ENCODE results near the gene MYBPH. TPM values are rescaled to one million over a fixed set of nuclear protein-coding genes. Genes with fewer than 3 reads are reported as not detected.
A peak's percentile ranks its signal among the peaks of the same experiment; 100 is the strongest.

The MYBPH gene
- total and polyA plus RNA-seq, 2 of the 13 experiments (the other 11 are each of a cell fraction or from before 2014, with no cell fraction given), result not detected

GRCh38 chr1:203216274-203217138 lies 40.9 kb upstream of the MYBPH start:
- 9% methylated on average over 11 of the region's 19 CpGs for WGBS (ENCODE audit: low lambda C conversion rate)
- no TSS peak for BruUV-seq (replicated peaks)
- DNase-seq (ENCODE audit: low spot score) (peak; percentile 53), ATAC-seq (peak; percentile 84), FAIRE-seq (peak; percentile 79)
- ChIA-PET POLR2A (interaction anchor here (0.6 kb wide), 1 partner anchor 86 kb away, joined by 3 read pairs; no protein-coding TSS in a partner anchor), CTCF (ENCODE audit: low intra/inter-chr PET ratio, low total read pairs) (interaction anchor here (1.2 to 2.4 kb wide), 4 partner anchors 50 to 178 kb away, joined by 3 to 17 read pairs (median 14); no protein-coding TSS in a partner anchor)
- H3K4me1 ChIP-seq (ENCODE audit: insufficient read depth, low read length), result peaks cover 5% of the 10 kb centered on the region
- in situ Hi-C loops (cut with HindIII; ENCODE audit: extremely low pct_ligation_motif_present, low pct_unique_long_range_greater_than_20kb), result loop anchor here (5.0 kb wide), 3 partner anchors 49 to 179 kb away; no protein-coding TSS in a partner anchor
- H3K27me3 ChIP-seq (ENCODE audit: control insufficient read depth in 1 of 2, insufficient read depth in 2 of 2, low read length in 2 of 2), result peaks cover 0 to 22% of the 10 kb centered on the region in 2 experiments; a peak in 3 of 5 replicates
- no peak overlapping the region for H3K27ac ChIP-seq (ENCODE audit: extremely low read length, insufficient read depth, low read length)
- H3K79me2 ChIP-seq (ENCODE audit: insufficient read depth, low read length), result no peaks in the 10 kb centered on the region
- H3K36me3 ChIP-seq (replicated peaks in 1 of 2; ENCODE audit: control insufficient read depth in 1 of 2, insufficient read depth in 2 of 2, low read length in 2 of 2), result no peaks in the 10 kb centered on the region
- no peak overlapping the region for H2AFZ ChIP-seq (ENCODE audit: low read length)
- H3K4me2 ChIP-seq (ENCODE audit: low read depth, low read length), result no peak overlapping the region
- no peaks in the 10 kb centered on the region for H4K20me1 ChIP-seq (ENCODE audit: insufficient read depth, low read length)
- intact Hi-C loops (cut with micrococcal nuclease; ENCODE audit: unreplicated experiment), result loop anchor here (1.0 to 5.0 kb wide), 3 partner anchors 50 to 179 kb away; no protein-coding TSS in a partner anchor
- TF ChIP-seq ZNF232 (CRISPR knock-in tag; IDR thresholded peaks at IDR 0.05; ENCODE audit: borderline replicate concordance) (no peak), ZNF331 (CRISPR knock-in tag; IDR thresholded peaks at IDR 0.05) (peak; percentile 16; the same call in 1 of the 2 replicates), CTCF (CRISPR knock-in tag; IDR thresholded peaks at IDR 0.05) (peak; percentile 85), MAX (IDR thresholded peaks at IDR 0.05) (peak; percentile 46; the same call in 1 of the 2 replicates), PPARG (CRISPR knock-in tag; conservative IDR thresholded peaks at IDR 0.05) (peak; percentile 30; the same call in 1 of the 2 replicates), ZNF160 (CRISPR knock-in tag; IDR thresholded peaks at IDR 0.05) (no peak), STAG1 (CRISPR knock-in tag; IDR thresholded peaks at IDR 0.05) (peak; percentile 87), RAD21 (CRISPR knock-in tag; IDR thresholded peaks at IDR 0.05) (peak; percentile 71; the same call in 1 of the 2 replicates), PAX8 (CRISPR knock-in tag; IDR thresholded peaks at IDR 0.05; ENCODE audit: borderline replicate concordance) (no peak), SMC3 (IDR thresholded peaks at IDR 0.05; ENCODE audit: low read length) (peak; percentile 79), BHLHE40 (IDR thresholded peaks at IDR 0.05; ENCODE audit: low read length) (peak; percentile 17; the same call in 1 of the 2 replicates)
- no peaks in the 10 kb centered on the region for H3K9me3 ChIP-seq (ENCODE audit: low read length)
- H3K4me3 ChIP-seq (replicated peaks in 1 of 3; ENCODE audit: insufficient read depth in 1 of 3, low read depth in 2 of 3, low read length in 3 of 3), result no peak overlapping the region
- no peak overlapping the region for H3K9ac ChIP-seq (ENCODE audit: insufficient read depth, low read depth, low read length)

Data from HepG2 (cell line).